ENCODE results near the gene GABARAP. TPM values are rescaled to one million over a fixed set of nuclear protein-coding genes. Genes with fewer than 3 reads are reported as not detected.
A peak's percentile ranks its signal among the peaks of the same experiment; 100 is the strongest.

Gene GABARAP
- polyA plus RNA-seq, 1 experiment = 984 TPM

DNA sequence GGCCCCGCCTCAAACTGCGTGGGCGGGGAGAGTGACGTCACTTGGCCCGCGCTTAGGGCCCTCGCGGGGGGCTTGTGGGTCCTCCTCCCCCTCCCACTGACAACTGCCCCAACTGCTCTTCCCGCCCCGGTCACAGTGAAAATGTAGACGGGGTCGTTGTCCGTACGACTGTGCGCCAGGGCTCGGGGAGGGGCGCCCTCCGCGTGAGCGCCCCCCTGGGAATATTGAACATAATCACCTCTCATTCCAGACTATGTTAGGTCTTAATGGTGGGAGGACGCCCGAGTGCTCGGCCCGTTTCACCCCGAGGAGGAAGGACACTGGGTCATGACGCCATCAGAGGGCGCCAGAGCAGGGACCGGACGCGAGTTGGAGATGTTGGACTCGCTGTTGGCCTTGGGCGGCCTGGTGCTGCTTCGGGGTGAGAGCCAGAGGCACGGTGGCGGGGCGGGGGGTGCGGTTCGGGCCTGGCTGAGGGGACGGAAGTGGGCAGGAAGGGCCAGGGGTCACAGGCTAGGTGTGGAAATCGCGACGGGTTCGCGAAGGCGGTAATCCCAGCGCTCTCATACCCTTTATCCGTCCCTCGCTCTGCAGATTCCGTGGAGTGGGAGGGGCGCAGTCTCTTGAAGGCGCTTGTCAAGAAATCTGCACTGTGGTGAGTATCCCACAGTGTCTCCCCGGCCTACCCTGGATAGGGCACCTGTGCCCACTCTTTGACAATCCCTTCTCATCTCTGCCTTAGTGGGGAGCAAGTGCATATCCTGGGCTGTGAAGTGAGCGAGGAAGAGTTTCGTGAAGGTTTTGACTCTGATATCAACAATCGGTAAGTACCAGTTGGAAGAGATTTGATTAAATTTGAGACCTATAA lies 10.2 kb upstream of the GABARAP start, which contains the start of gene ELP5:
Gene ELP5 (plus strand): TSS at position 40 of the 868 bp plus-strand sequence. CDS start 336 bp downstream, at position 376.
- POLR2A ChIA-PET = interaction anchor here (1.1 to 1.6 kb wide), 3 partner anchors 10 to 62 kb away, joined by 3 to 18 read pairs (median 10); partner anchors contain the start of genes ACADVL, DLG4 and GABARAP
- DNase-seq (ENCODE audit: low read depth, low spot score) = peak; percentile 81
- no peak for TF ChIP-seq CTCF (IDR thresholded peaks at IDR 0.05; ENCODE audit: low read depth, low read length)
- Histone ChIP-seq H3K27ac (ENCODE audit: low read depth, low read length) (peak within 1 kb of the TSS; percentile 100), H3K4me3 (ENCODE audit: low read depth, low read length) (peak within 1 kb of the TSS; percentile 93), H3K27me3 (ENCODE audit: control insufficient read depth, insufficient read depth, low read length) (no peaks in the 10 kb centered on the region), H3K9me3 (ENCODE audit: control insufficient read depth, insufficient read depth, low read length) (no peaks in the 10 kb centered on the region; the same call in 1 of the 2 replicates)
- CTCF ChIA-PET = no interaction called here

- CTCF ChIA-PET = interaction anchor here (0.9 kb wide), 1 partner anchor 9 kb away, joined by 6 read pairs; the partner anchor contains the start of gene GABARAP
- peak within 1 kb of the TSS; percentile 93 for H3K4me3 ChIP-seq (ENCODE audit: low read depth, low read length)
These were observed 9.5 kb upstream of the GABARAP start, which contains the start of gene CTDNEP1 for GRCh38 chr17:7251661-7252175. CTDNEP1 (minus strand) TSS chr17:7251734; CDS start chr17:7251296, 438 bp downstream.

DNA sequence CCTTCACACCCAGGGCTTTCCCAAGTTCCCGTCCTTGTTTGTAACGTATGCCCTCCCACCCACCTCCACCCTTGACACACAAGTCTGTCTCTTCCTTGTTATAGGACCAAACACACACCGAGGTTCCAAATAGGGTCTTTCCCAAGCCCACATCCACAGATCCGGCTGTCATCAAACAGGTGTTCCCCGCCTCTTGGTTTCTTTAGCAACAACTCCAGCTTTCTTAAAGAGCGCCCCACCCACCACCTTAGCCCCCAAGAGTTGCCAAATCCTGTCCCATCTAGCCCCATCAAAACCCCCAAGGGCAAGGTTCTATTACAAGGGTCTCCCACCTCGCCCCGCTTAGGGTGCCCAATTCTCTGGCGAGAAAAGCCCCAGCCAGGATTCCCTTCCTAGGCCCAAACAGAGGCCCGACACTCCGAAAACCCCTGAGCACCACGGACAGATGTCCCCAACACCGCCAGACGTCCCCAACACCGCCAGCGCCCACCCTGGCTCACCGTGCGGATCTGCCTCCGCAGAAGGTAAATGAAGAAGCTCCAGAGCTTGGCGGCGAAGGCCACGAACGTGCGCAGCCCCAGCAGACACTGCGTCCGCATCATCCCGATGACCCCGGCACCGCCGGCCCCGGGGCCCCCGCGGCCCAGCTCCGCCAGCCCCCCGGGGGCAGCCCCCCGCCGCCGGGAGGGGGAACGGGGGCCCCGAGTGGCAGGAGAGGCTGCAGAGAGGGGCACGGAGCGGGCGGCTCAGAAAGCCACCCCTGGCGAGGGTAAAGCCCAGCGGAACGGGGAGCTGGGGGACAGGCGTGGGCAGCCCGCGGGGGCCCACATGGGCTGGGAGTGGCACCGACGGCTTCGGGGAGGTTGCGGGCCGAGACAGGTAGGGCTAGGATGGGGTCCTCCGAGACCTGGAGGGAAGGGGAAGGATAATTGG lies 8.7 kb upstream of the GABARAP start:
- H3K27me3 ChIP-seq (ENCODE audit: control insufficient read depth, insufficient read depth, low read length) = no peaks in the 10 kb centered on the region
- CTCF ChIA-PET = interaction anchor here (0.9 kb wide), 1 partner anchor 8 kb away, joined by 6 read pairs; the partner anchor contains the start of gene GABARAP
- H3K27ac ChIP-seq (ENCODE audit: low read depth, low read length) = peak overlapping the region; percentile 52
- H3K9me3 ChIP-seq (ENCODE audit: control insufficient read depth, insufficient read depth, low read length) = no peaks in the 10 kb centered on the region; the same call in 1 of the 2 replicates
- no peak for DNase-seq (ENCODE audit: low read depth, low spot score)
- TF ChIP-seq CTCF (IDR thresholded peaks at IDR 0.05; ENCODE audit: low read depth, low read length) = no peak
- POLR2A ChIA-PET = interaction anchor here (0.6 to 1.6 kb wide), 4 partner anchors 9 to 60 kb away, joined by 3 to 18 read pairs (median 7); partner anchors contain the start of genes ACADVL, DLG4, DVL2 and GABARAP
- H3K4me3 ChIP-seq (ENCODE audit: low read depth, low read length) = peak overlapping the region; percentile 93

More at GRCh38 chr17:7251661-7252175, 9.5 kb upstream of the GABARAP start, which contains the start of gene CTDNEP1:
- POLR2A ChIA-PET = interaction anchor here (0.6 to 1.6 kb wide), 4 partner anchors 9 to 61 kb away, joined by 3 to 18 read pairs (median 7); partner anchors contain the start of genes ACADVL, DLG4, DVL2 and GABARAP
- peak; percentile 99 for DNase-seq (ENCODE audit: low read depth, low spot score)
- Histone ChIP-seq H3K27me3 (ENCODE audit: control insufficient read depth, insufficient read depth, low read length) (no peaks in the 10 kb centered on the region), H3K27ac (ENCODE audit: low read depth, low read length) (peak within 1 kb of the TSS; percentile 100), H3K9me3 (ENCODE audit: control insufficient read depth, insufficient read depth, low read length) (no peaks in the 10 kb centered on the region; the same call in 1 of the 2 replicates)
- no peak for TF ChIP-seq CTCF (IDR thresholded peaks at IDR 0.05; ENCODE audit: low read depth, low read length)

- ChIA-PET POLR2A (no interaction called here), CTCF (interaction anchor here (0.6 to 1.2 kb wide), 4 partner anchors 28 to 1249 kb away, joined by 3 to 4 read pairs (median 4); no protein-coding TSS in a partner anchor)
- TF ChIP-seq CTCF (IDR thresholded peaks at IDR 0.05; ENCODE audit: low read depth, low read length) = no peak
- peak overlapping the region; percentile 93 for H3K4me3 ChIP-seq (ENCODE audit: low read depth, low read length)
- no peaks in the 10 kb centered on the region; the same call in 1 of the 2 replicates for H3K9me3 ChIP-seq (ENCODE audit: control insufficient read depth, insufficient read depth, low read length)
- no peaks in the 10 kb centered on the region for H3K27me3 ChIP-seq (ENCODE audit: control insufficient read depth, insufficient read depth, low read length)
- H3K27ac ChIP-seq (ENCODE audit: low read depth, low read length) = peak overlapping the region; percentile 11
- DNase-seq (ENCODE audit: low read depth, low spot score) = no peak
These were observed 7.6 kb upstream of the GABARAP start for GRCh38 chr17:7249830-7250229.
